22Rv1 (cell line): Measurements from ENCODE around the gene LIPM.

Source experiments
- ZFX ChIP-seq: fragments of 450-650 bp; IDR thresholded peaks from 2 replicates; pipeline ENCODE4 v1.6.1; 2017; ENCODE audit warnings: antibody characterized with exemption, borderline replicate concordance
- TF ChIP-seq, protein P1 (sequence below): fragments of 450-650 bp; IDR thresholded peaks from 2 replicates; pipeline ENCODE4 v1.5.1; 2017; ENCODE audit warnings: mild to moderate bottlenecking

DNA sequence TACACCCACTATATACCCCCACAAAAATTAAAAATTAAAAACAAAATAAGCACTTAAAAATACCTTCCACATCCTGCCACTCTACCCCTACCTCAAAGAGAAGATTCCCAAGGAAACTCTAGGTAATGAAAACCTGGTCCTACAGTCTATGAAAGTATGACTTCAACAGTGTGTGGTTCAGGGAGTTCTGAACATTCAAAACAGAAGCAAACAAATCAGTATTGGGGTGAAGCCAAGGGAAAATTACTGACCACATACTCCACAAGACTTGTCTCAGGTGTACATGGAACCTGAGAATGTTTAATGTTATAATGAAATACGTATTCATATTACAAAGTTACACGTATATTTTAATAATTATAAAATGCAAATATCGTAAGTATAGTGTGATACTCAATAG lies 20.3 kb upstream of the LIPM start:
- TF ChIP-seq, protein P1, sequence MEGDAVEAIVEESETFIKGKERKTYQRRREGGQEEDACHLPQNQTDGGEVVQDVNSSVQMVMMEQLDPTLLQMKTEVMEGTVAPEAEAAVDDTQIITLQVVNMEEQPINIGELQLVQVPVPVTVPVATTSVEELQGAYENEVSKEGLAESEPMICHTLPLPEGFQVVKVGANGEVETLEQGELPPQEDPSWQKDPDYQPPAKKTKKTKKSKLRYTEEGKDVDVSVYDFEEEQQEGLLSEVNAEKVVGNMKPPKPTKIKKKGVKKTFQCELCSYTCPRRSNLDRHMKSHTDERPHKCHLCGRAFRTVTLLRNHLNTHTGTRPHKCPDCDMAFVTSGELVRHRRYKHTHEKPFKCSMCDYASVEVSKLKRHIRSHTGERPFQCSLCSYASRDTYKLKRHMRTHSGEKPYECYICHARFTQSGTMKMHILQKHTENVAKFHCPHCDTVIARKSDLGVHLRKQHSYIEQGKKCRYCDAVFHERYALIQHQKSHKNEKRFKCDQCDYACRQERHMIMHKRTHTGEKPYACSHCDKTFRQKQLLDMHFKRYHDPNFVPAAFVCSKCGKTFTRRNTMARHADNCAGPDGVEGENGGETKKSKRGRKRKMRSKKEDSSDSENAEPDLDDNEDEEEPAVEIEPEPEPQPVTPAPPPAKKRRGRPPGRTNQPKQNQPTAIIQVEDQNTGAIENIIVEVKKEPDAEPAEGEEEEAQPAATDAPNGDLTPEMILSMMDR, result no peak
- TF ChIP-seq ZFX, result no peak
